Activated CD8-positive, alpha-beta memory T cell treated with anti-CD3 and anti-CD28 coated beads, Interleukin-2, amount 50 U/mL, for 24 hours (primary cell): ENCODE data around the gene ABI3.

Experiments
- DNase-seq: peaks from one replicate; pipeline ENCODE4 v3.0.0-alpha.2; 2020; ENCODE audit errors: extremely low read depth

ABI3 gene

GRCh38 chr17:49225554-49226236 is 15.2 kb downstream of the ABI3 start:
- no peak for DNase-seq

GRCh38 chr17:49226771-49227435 is 16.4 kb downstream of the ABI3 start:
- no peak for DNase-seq

GRCh38 chr17:49227436-49228261 is 17.1 kb downstream of the ABI3 start:
- DNase-seq: peak; percentile 61

- no peak for DNase-seq
These were observed 18.7 kb downstream of the ABI3 start for GRCh38 chr17:49229076-49229804.

- no peak for DNase-seq
These were observed 19.5 kb downstream of the ABI3 start for GRCh38 chr17:49229805-49230600.

GRCh38 chr17:49230636-49231562 is 20.4 kb downstream of the ABI3 start, which contains the start of gene PHOSPHO1:
PHOSPHO1 (minus strand) TSS chr17:49230787; CDS start chr17:49226691, 4,096 bp downstream.
- DNase-seq: peak; percentile 49

GRCh38 chr17:49231563-49231894 is 21.0 kb downstream of the ABI3 start:
- no peak for DNase-seq

- DNase-seq: no peak
These were observed 24.1 kb downstream of the ABI3 start for GRCh38 chr17:49234509-49235080.

- no peak for DNase-seq
These were observed 25.4 kb downstream of the ABI3 start for GRCh38 chr17:49235896-49236295.

- no peak for DNase-seq
These were observed 29.5 kb downstream of the ABI3 start for GRCh38 chr17:49239963-49240362.

GRCh38 chr17:49240619-49241018 is 30.1 kb downstream of the ABI3 start:
- DNase-seq: no peak

- no peak for DNase-seq
These were observed 30.5 kb downstream of the ABI3 start for GRCh38 chr17:49241040-49241439.

GRCh38 chr17:49241692-49242397 is 31.3 kb downstream of the ABI3 start:
- no peak for DNase-seq

- no peak for DNase-seq
These were observed 32.3 kb downstream of the ABI3 start for GRCh38 chr17:49242813-49243212.

GRCh38 chr17:49244839-49245238 is 34.3 kb downstream of the ABI3 start:
- DNase-seq: no peak

- DNase-seq: no peak
These were observed 37.4 kb downstream of the ABI3 start for GRCh38 chr17:49247944-49248343.

- no peak for DNase-seq
These were observed 38.8 kb downstream of the ABI3 start for GRCh38 chr17:49249292-49249794.

- DNase-seq: no peak
These were observed 39.5 kb downstream of the ABI3 start for GRCh38 chr17:49249890-49250522.
